ENCODE measurements around the gene SUCLG2.
"Not testable (repeated sequence)": the region's sequence is repeated elsewhere in the genome, so short reads cannot be mapped to it uniquely, and the experiment has no call there.

The SUCLG2 gene

GRCh38 chr3:67540198-67540894 lies 114.1 kb downstream of the SUCLG2 start:
- TF ChIP-seq, protein P1, sequence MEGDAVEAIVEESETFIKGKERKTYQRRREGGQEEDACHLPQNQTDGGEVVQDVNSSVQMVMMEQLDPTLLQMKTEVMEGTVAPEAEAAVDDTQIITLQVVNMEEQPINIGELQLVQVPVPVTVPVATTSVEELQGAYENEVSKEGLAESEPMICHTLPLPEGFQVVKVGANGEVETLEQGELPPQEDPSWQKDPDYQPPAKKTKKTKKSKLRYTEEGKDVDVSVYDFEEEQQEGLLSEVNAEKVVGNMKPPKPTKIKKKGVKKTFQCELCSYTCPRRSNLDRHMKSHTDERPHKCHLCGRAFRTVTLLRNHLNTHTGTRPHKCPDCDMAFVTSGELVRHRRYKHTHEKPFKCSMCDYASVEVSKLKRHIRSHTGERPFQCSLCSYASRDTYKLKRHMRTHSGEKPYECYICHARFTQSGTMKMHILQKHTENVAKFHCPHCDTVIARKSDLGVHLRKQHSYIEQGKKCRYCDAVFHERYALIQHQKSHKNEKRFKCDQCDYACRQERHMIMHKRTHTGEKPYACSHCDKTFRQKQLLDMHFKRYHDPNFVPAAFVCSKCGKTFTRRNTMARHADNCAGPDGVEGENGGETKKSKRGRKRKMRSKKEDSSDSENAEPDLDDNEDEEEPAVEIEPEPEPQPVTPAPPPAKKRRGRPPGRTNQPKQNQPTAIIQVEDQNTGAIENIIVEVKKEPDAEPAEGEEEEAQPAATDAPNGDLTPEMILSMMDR (IDR thresholded peaks at IDR 0.05; ENCODE audit: control extremely low read depth, extremely low read depth, low read depth, missing control alignments), result no peak
- ChIA-PET CTCF (interaction anchor here (2.9 kb wide), 1 partner anchor 10 kb away, joined by 9 read pairs; no protein-coding TSS in a partner anchor), POLR2A (no interaction called here)
- DNase-seq (ENCODE audit: extremely low spot score), result no peak

DNA sequence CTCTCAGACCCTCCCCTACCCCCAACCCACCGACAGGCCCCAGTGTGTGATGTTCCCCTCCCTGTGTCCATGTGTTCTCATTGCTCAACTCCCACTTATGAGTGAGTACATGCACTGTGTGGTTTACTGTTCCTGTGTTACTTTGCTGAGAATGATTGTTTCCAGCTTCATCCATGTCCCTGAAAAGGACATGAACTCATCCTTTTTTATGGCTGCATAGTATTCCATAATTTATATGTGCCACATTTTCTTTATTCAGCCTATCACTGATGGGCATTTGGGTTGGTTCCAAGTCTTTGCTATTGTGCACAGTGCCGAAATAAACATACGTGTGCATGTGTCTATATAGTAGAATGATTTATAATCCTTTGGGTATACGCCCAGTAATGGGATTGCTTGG lies 117.2 kb downstream of the SUCLG2 start:
- CTCF ChIA-PET; POLR2A ChIA-PET; DNase-seq (ENCODE audit: extremely low spot score): not testable (repeated sequence)

- TF ChIP-seq, protein P1 (IDR thresholded peaks at IDR 0.05; ENCODE audit: control extremely low read depth, extremely low read depth, low read depth, missing control alignments), result no peak
- CTCF ChIA-PET, result interaction anchor here (1.0 kb wide), 1 partner anchor 12 kb away, joined by 4 read pairs; no protein-coding TSS in a partner anchor
- POLR2A ChIA-PET, result no interaction called here
- no peak for DNase-seq (ENCODE audit: extremely low spot score)
Observed at GRCh38 chr3:67535006-67535405, 119.4 kb downstream of the SUCLG2 start.

- DNase-seq (ENCODE audit: extremely low spot score), result no peak
- ChIA-PET CTCF (no interaction called here), POLR2A (no interaction called here)
- TF ChIP-seq, protein P1 (IDR thresholded peaks at IDR 0.05; ENCODE audit: control extremely low read depth, extremely low read depth, low read depth, missing control alignments), result no peak
Observed at GRCh38 chr3:67534594-67534993, 119.8 kb downstream of the SUCLG2 start.

DNA sequence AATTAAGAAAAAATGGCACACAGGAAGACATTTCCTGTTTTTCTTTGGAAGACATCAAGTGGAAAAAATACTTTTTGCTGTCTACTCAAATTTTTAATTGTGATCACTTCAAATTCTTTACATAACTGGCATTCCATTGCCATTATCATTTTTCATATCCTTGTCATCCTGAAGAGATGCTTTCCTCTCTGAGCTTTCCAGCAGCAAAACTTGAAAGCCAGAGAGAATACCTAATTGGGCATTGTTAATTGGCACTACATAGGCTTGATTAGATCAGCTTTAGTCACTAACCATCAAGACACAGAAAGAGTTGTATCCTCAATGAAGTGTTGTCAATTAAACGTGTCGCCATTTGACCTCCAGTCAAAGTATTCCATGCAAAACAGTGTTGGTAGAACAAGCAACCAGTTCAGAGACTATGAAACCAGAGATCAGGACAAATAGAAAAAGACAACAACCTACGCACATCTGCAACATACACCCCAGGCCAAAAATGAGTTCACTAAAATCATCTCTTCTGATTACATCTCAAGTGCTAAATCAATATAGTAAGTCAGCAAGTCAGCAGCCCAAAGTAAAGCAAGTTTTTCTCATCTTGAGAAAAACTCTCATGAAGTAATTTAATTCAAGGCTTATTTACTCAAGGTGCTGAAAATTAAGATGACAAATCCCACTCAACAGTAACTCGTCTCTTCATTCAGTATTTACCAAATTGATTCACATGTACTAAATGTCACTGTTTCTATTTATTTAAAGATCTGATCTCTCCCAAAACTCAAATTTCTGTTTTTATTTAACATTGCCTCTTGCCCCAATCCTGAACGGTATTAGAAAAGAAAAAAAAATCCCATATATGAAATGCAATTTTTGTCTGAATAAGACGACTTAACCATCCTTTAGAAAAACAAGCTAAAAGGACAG lies 123.0 kb downstream of the SUCLG2 start:
- TF ChIP-seq, protein P1 (IDR thresholded peaks at IDR 0.05; ENCODE audit: control extremely low read depth, extremely low read depth, low read depth, missing control alignments), result no peak

DNA sequence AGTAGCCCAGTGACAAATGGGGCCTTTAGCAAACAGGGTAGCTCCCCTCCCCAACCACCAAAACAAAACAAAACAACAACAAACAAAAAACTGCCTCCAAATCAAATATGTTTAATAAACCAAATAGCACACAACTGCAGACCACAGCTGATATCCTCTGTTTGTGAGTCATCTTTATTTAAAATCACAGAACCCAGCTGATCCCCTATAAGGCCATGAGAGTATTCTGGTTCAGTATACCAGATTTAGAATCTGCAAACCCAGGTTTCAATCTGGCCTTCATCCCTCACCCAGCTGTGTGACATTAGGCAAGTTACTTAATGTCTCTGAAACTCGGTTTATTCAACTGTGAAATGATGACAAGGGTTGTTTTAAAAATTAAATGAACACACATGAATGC lies 124.5 kb downstream of the SUCLG2 start:
- POLR2A ChIA-PET, result no interaction called here
- CTCF ChIA-PET, result interaction anchor here (1.2 to 3.6 kb wide), 4 partner anchors 11 to 19 kb away, joined by 4 to 14 read pairs (median 4); no protein-coding TSS in a partner anchor
- DNase-seq (ENCODE audit: extremely low spot score), result no peak
- TF ChIP-seq, protein P1 (IDR thresholded peaks at IDR 0.05; ENCODE audit: control extremely low read depth, extremely low read depth, low read depth, missing control alignments), result no peak

More for the DNA sequence above, 123.0 kb downstream of the SUCLG2 start:
- ChIA-PET CTCF (interaction anchor here (0.8 to 3.6 kb wide), 4 partner anchors 12 to 38 kb away, joined by 3 to 14 read pairs (median 4); no protein-coding TSS in a partner anchor), POLR2A (no interaction called here)
- DNase-seq (ENCODE audit: extremely low spot score), result no peak
